ENCODE results near the gene PDSS1.

PDSS1 gene

GRCh38 chr10:26746061-26746460 is 48.6 kb downstream of the PDSS1 start:
- H3K79me2 ChIP-seq (ENCODE audit: low read length), result peaks cover 76% of the 10 kb centered on the region
- H2AFZ ChIP-seq (ENCODE audit: low read depth, low read length), result no peak overlapping the region
- H3K4me1 ChIP-seq (ENCODE audit: low read length), result peaks cover 84% of the 10 kb centered on the region
- H3K4me2 ChIP-seq (ENCODE audit: low read length), result peak overlapping the region; percentile 9; the same call in 1 of the 2 replicates
- no peak for TF ChIP-seq EZH2phosphoT487 (IDR thresholded peaks at IDR 0.05; ENCODE audit: low read depth)
- no peak for TF ChIP-seq CTCF (IDR thresholded peaks at IDR 0.05; ENCODE audit: low read depth, low read length)
- H3K27me3 ChIP-seq (ENCODE audit: low read depth, low read length), result no peaks in the 10 kb centered on the region
- H3K36me3 ChIP-seq (replicated peaks; ENCODE audit: low read depth, low read length), result peaks cover 45% of the 10 kb centered on the region
- no peaks in the 10 kb centered on the region for H3K9me3 ChIP-seq (ENCODE audit: insufficient read depth, low read length)
- no peak overlapping the region for H3K9ac ChIP-seq (ENCODE audit: low read length)
- no peaks in the 10 kb centered on the region for H4K20me1 ChIP-seq (ENCODE audit: insufficient read depth, low read length)
- H3K27ac ChIP-seq (ENCODE audit: low read length), result peak overlapping the region; percentile 76
- no peak overlapping the region for H3K4me3 ChIP-seq (ENCODE audit: low read length)

GRCh38 chr10:26755443-26755903 is 58.0 kb downstream of the PDSS1 start:
- H3K27ac ChIP-seq (ENCODE audit: low read length), result no peak overlapping the region
- no peak for TF ChIP-seq CTCF (IDR thresholded peaks at IDR 0.05; ENCODE audit: low read depth, low read length)
- no peak for TF ChIP-seq EZH2phosphoT487 (IDR thresholded peaks at IDR 0.05; ENCODE audit: low read depth)
- no peaks in the 10 kb centered on the region for H3K9me3 ChIP-seq (ENCODE audit: insufficient read depth, low read length)
- peak overlapping the region; percentile 24; the same call in 1 of the 2 replicates for H3K4me2 ChIP-seq (ENCODE audit: low read length)
- H3K79me2 ChIP-seq (ENCODE audit: low read length), result peaks cover 7% of the 10 kb centered on the region
- no peak overlapping the region for H3K4me3 ChIP-seq (ENCODE audit: low read length)
- H2AFZ ChIP-seq (ENCODE audit: low read depth, low read length), result no peak overlapping the region
- H3K27me3 ChIP-seq (ENCODE audit: low read depth, low read length), result no peaks in the 10 kb centered on the region
- H3K9ac ChIP-seq (ENCODE audit: low read length), result no peak overlapping the region
- peaks cover 29% of the 10 kb centered on the region for H3K4me1 ChIP-seq (ENCODE audit: low read length)
- H3K36me3 ChIP-seq (replicated peaks; ENCODE audit: low read depth, low read length), result peaks cover 20% of the 10 kb centered on the region
- peaks cover 14% of the 10 kb centered on the region; the same call in 1 of the 2 replicates for H4K20me1 ChIP-seq (ENCODE audit: insufficient read depth, low read length)

GRCh38 chr10:26759008-26759407 is 61.5 kb downstream of the PDSS1 start:
- no peaks in the 10 kb centered on the region for H3K27me3 ChIP-seq (ENCODE audit: low read depth, low read length)
- no peaks in the 10 kb centered on the region for H3K9me3 ChIP-seq (ENCODE audit: insufficient read depth, low read length)
- H3K27ac ChIP-seq (ENCODE audit: low read length), result no peak overlapping the region
- no peak for TF ChIP-seq EZH2phosphoT487 (IDR thresholded peaks at IDR 0.05; ENCODE audit: low read depth)
- TF ChIP-seq CTCF (IDR thresholded peaks at IDR 0.05; ENCODE audit: low read depth, low read length), result no peak
- H2AFZ ChIP-seq (ENCODE audit: low read depth, low read length), result no peak overlapping the region
- peaks cover 22% of the 10 kb centered on the region for H4K20me1 ChIP-seq (ENCODE audit: insufficient read depth, low read length)
- no peak overlapping the region for H3K9ac ChIP-seq (ENCODE audit: low read length)
- no peak overlapping the region for H3K4me2 ChIP-seq (ENCODE audit: low read length)
- no peak overlapping the region for H3K4me3 ChIP-seq (ENCODE audit: low read length)
- peaks cover 10% of the 10 kb centered on the region for H3K4me1 ChIP-seq (ENCODE audit: low read length)
- H3K79me2 ChIP-seq (ENCODE audit: low read length), result peaks cover 17% of the 10 kb centered on the region
- peaks cover 13% of the 10 kb centered on the region for H3K36me3 ChIP-seq (replicated peaks; ENCODE audit: low read depth, low read length)

GRCh38 chr10:26765549-26765948 is 68.0 kb downstream of the PDSS1 start:
- Histone ChIP-seq H3K79me2 (ENCODE audit: low read length) (peaks cover 31% of the 10 kb centered on the region), H2AFZ (ENCODE audit: low read depth, low read length) (no peak overlapping the region), H3K36me3 (replicated peaks; ENCODE audit: low read depth, low read length) (peaks cover 20% of the 10 kb centered on the region), H4K20me1 (ENCODE audit: insufficient read depth, low read length) (peaks cover 31% of the 10 kb centered on the region), H3K27me3 (ENCODE audit: low read depth, low read length) (no peaks in the 10 kb centered on the region), H3K27ac (ENCODE audit: low read length) (no peak overlapping the region), H3K4me2 (ENCODE audit: low read length) (no peak overlapping the region), H3K4me1 (ENCODE audit: low read length) (no peaks in the 10 kb centered on the region), H3K9ac (ENCODE audit: low read length) (no peak overlapping the region), H3K4me3 (ENCODE audit: low read length) (no peak overlapping the region), H3K9me3 (ENCODE audit: insufficient read depth, low read length) (no peaks in the 10 kb centered on the region)
- TF ChIP-seq CTCF (IDR thresholded peaks at IDR 0.05; ENCODE audit: low read depth, low read length), result no peak
- no peak for TF ChIP-seq EZH2phosphoT487 (IDR thresholded peaks at IDR 0.05; ENCODE audit: low read depth)
